ENCODE data around the gene ERCC2.

ERCC2 gene

DNA sequence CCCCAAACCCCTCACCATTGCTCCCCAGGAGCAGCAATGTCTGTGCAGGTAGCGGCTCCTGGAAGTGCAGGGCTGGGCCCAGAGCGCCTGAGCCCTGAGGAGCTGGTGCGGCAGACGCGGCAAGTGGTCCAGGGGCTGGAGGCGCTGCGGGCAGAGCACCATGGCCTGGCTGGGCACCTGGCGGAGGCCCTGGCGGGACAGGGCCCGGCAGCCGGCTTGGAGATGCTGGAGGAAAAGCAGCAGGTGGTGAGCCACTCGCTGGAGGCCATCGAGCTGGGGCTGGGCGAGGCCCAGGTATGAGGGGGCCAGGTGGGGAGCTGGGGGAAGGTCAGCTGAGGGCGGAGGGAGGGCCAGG is 24.9 kb downstream of the ERCC2 start:
- no peaks in the 10 kb centered on the region for H3K4me1 ChIP-seq (ENCODE audit: insufficient read depth, low read length, poor library complexity, severe bottlenecking)
- H3K4me2 ChIP-seq (ENCODE audit: low read depth, low read length, poor library complexity, severe bottlenecking), result no peak overlapping the region
- H3K9ac ChIP-seq (ENCODE audit: low read depth, low read length, poor library complexity, severe bottlenecking), result no peak overlapping the region
- H3K27me3 ChIP-seq (ENCODE audit: insufficient read depth, low read length, poor library complexity, severe bottlenecking), result no peaks in the 10 kb centered on the region
- no peak overlapping the region for H3K4me3 ChIP-seq (ENCODE audit: low read length, poor library complexity, severe bottlenecking)
- no peaks in the 10 kb centered on the region for H4K20me1 ChIP-seq (ENCODE audit: insufficient read depth, low read length, poor library complexity, severe bottlenecking)
- no peaks in the 10 kb centered on the region for H3K79me2 ChIP-seq (ENCODE audit: insufficient read depth, low read length)
- H2AFZ ChIP-seq (ENCODE audit: low read length), result no peak overlapping the region
- H3K9me3 ChIP-seq (ENCODE audit: insufficient read depth, low read depth, low read length), result no peaks in the 10 kb centered on the region
- H3F3A ChIP-seq (ENCODE audit: low read depth), result no peaks in the 10 kb centered on the region
- no peaks in the 10 kb centered on the region for H3K9me2 ChIP-seq (replicated peaks; ENCODE audit: low read depth, low read length)
- no peaks in the 10 kb centered on the region for H3K36me3 ChIP-seq (ENCODE audit: insufficient read depth, low read length)
- TF ChIP-seq EZH2phosphoT487 (IDR thresholded peaks at IDR 0.05; ENCODE audit: borderline replicate concordance), result no peak
- TF ChIP-seq, protein P1, sequence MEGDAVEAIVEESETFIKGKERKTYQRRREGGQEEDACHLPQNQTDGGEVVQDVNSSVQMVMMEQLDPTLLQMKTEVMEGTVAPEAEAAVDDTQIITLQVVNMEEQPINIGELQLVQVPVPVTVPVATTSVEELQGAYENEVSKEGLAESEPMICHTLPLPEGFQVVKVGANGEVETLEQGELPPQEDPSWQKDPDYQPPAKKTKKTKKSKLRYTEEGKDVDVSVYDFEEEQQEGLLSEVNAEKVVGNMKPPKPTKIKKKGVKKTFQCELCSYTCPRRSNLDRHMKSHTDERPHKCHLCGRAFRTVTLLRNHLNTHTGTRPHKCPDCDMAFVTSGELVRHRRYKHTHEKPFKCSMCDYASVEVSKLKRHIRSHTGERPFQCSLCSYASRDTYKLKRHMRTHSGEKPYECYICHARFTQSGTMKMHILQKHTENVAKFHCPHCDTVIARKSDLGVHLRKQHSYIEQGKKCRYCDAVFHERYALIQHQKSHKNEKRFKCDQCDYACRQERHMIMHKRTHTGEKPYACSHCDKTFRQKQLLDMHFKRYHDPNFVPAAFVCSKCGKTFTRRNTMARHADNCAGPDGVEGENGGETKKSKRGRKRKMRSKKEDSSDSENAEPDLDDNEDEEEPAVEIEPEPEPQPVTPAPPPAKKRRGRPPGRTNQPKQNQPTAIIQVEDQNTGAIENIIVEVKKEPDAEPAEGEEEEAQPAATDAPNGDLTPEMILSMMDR (conservative IDR thresholded peaks at IDR 0.05; ENCODE audit: low read length), result no peak

DNA sequence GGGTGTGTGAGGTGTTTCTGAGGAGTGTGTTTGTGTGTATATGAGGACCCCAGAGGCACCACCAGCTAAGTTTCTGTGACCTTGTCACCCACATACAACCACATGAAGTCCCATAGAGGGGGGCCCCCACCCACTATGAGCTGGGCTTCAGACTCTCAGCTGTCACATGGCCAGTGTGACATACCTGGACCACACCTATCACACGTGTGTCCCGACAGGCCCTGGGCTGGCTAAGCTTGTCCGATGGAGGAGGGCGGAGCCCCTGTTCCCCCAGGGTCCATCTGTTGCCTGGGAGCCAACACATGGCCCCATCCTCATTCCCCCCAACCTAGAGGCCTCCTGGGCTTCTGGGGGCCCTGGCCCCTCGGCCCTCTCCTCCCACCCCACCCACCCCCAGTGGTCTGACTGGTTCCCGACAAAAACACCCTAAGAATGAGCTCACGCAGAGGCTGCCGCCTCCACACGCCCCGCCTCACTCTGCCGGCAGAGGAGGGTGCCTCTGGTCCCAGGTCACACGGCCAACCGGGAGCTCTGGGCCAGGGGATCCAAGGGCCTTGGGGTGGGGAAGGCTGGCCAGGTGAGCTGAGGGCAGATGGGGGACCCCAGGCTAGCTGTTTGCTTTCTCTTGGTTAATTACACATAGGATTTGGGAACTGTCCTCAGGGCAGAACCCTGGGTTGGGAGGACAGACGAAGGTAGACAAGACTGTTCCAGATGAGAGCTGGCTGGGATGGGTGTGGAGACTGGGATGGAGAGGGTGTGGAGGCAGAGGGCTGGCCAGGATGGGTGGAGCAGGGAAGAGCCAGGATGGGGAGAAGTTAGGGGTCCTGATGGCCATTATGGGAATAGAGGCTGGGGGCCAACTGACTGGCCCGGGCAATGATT is 25.5 kb downstream of the ERCC2 start:
- Histone ChIP-seq H3K4me1 (ENCODE audit: insufficient read depth, low read length, poor library complexity, severe bottlenecking) (no peaks in the 10 kb centered on the region), H3K36me3 (ENCODE audit: insufficient read depth, low read length) (no peaks in the 10 kb centered on the region), H3K9ac (ENCODE audit: low read depth, low read length, poor library complexity, severe bottlenecking) (no peak overlapping the region), H3F3A (ENCODE audit: low read depth) (no peaks in the 10 kb centered on the region), H3K4me2 (ENCODE audit: low read depth, low read length, poor library complexity, severe bottlenecking) (no peak overlapping the region), H3K79me2 (ENCODE audit: insufficient read depth, low read length) (no peaks in the 10 kb centered on the region), H3K9me3 (ENCODE audit: insufficient read depth, low read depth, low read length) (no peaks in the 10 kb centered on the region), H3K4me3 (ENCODE audit: low read length, poor library complexity, severe bottlenecking) (no peak overlapping the region), H3K27me3 (ENCODE audit: insufficient read depth, low read length, poor library complexity, severe bottlenecking) (no peaks in the 10 kb centered on the region), H4K20me1 (ENCODE audit: insufficient read depth, low read length, poor library complexity, severe bottlenecking) (no peaks in the 10 kb centered on the region), H3K9me2 (replicated peaks; ENCODE audit: low read depth, low read length) (no peaks in the 10 kb centered on the region), H2AFZ (ENCODE audit: low read length) (no peak overlapping the region)
- TF ChIP-seq, protein P1 (conservative IDR thresholded peaks at IDR 0.05; ENCODE audit: low read length), result no peak
- TF ChIP-seq EZH2phosphoT487 (IDR thresholded peaks at IDR 0.05; ENCODE audit: borderline replicate concordance), result no peak

DNA sequence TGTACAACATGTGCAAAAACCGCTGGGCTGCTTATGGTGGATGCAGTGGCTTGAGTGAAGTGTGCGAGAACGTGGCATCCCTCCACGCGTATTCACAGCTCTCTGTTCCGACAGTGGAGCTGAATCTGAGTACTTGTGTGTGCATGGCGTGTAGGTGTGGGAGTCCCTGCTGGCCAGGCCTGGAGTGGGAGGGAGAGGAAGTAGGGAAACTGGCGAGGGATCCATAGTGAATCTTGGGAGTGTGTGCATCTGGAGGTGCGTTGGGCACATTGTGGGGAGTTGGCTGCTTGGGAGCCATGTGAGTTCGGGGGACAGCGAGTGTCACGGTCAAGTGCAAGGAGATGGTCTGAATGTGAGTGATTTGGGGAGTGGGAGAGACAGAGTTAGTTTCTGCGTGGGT is 27.5 kb downstream of the ERCC2 start:
- H3K9me2 ChIP-seq (replicated peaks; ENCODE audit: low read depth, low read length), result no peaks in the 10 kb centered on the region
- H3F3A ChIP-seq (ENCODE audit: low read depth), result no peaks in the 10 kb centered on the region
- no peak overlapping the region for H3K9ac ChIP-seq (ENCODE audit: low read depth, low read length, poor library complexity, severe bottlenecking)
- H3K36me3 ChIP-seq (ENCODE audit: insufficient read depth, low read length), result no peaks in the 10 kb centered on the region
- no peak overlapping the region for H3K4me2 ChIP-seq (ENCODE audit: low read depth, low read length, poor library complexity, severe bottlenecking)
- no peak overlapping the region for H2AFZ ChIP-seq (ENCODE audit: low read length)
- no peaks in the 10 kb centered on the region for H4K20me1 ChIP-seq (ENCODE audit: insufficient read depth, low read length, poor library complexity, severe bottlenecking)
- H3K79me2 ChIP-seq (ENCODE audit: insufficient read depth, low read length), result no peaks in the 10 kb centered on the region
- H3K4me1 ChIP-seq (ENCODE audit: insufficient read depth, low read length, poor library complexity, severe bottlenecking), result no peaks in the 10 kb centered on the region
- H3K9me3 ChIP-seq (ENCODE audit: insufficient read depth, low read depth, low read length), result no peaks in the 10 kb centered on the region
- no peak overlapping the region for H3K4me3 ChIP-seq (ENCODE audit: low read length, poor library complexity, severe bottlenecking)
- no peaks in the 10 kb centered on the region for H3K27me3 ChIP-seq (ENCODE audit: insufficient read depth, low read length, poor library complexity, severe bottlenecking)
- TF ChIP-seq EZH2phosphoT487 (IDR thresholded peaks at IDR 0.05; ENCODE audit: borderline replicate concordance), result no peak
- TF ChIP-seq, protein P1 (conservative IDR thresholded peaks at IDR 0.05; ENCODE audit: low read length), result no peak
